Activated CD8-positive, alpha-beta T cell treated with anti-CD3 and anti-CD28 coated beads for 36 hours (primary cell): ENCODE measurements around the gene PLCL1. TPM values are rescaled to one million over a fixed set of nuclear protein-coding genes. Genes with fewer than 3 reads are reported as not detected.

Experiments
- ATAC-seq: fragments of 200-7000 bp; cut with Tn5 transposase; one replicate; pipeline ENCODE4 v1.10.0; 2021; ENCODE audit warnings: mild to moderate bottlenecking, moderate library complexity
- CTCF ChIA-PET: fragments of 350-600 bp; sonication (Branson Sonifier 250); formaldehyde crosslinking; loops from one replicate; lab custom pipeline; 2021; ENCODE audit warnings: antibody characterized with exemption; lab: Charles Lee
- POLR2A ChIA-PET: fragments of 350-600 bp; sonication (Branson Sonifier 250); formaldehyde crosslinking; loops from one replicate; lab custom pipeline; 2021; ENCODE audit warnings: antibody characterized with exemption; lab: Charles Lee
- DNase-seq: peaks from one replicate; pipeline ENCODE4 v3.0.0-alpha.2; 2020
- H3K27ac Mint-ChIP-seq: one replicate; pipeline ENCODE4 v1.8.0; 2021; ENCODE audit warnings: mild to moderate bottlenecking, mixed read lengths
- H3K27me3 Mint-ChIP-seq: one replicate; pipeline ENCODE4 v1.8.0; 2021; ENCODE audit warnings: mixed read lengths
- H3K36me3 Mint-ChIP-seq: one replicate; pipeline ENCODE4 v1.8.0; 2021; ENCODE audit warnings: low read depth, mixed read lengths
- H3K4me1 Mint-ChIP-seq: one replicate; pipeline ENCODE4 v1.8.0; 2021; ENCODE audit warnings: low read depth, mixed read lengths
- H3K4me3 Mint-ChIP-seq: one replicate; pipeline ENCODE4 v1.8.0; 2021; ENCODE audit warnings: mild to moderate bottlenecking, moderate library complexity, mixed read lengths
- H3K9me3 Mint-ChIP-seq: one replicate; pipeline ENCODE4 v1.8.0; 2021; ENCODE audit warnings: mixed read lengths
- intact Hi-C: fragments of 100-400 bp; cut with micrococcal nuclease; formaldehyde crosslinking; loops from one replicate; pipeline ENCODE4 v1.10.0; 2022
- total RNA-seq, 2 experiments: library from RNA; stranded (reverse); gene quantifications; one replicate each; pipeline ENCODE4 v1.2.3, GENCODE V29; 2021
- TF ChIP-seq, protein P1 (sequence below): fragments of 200-600 bp; IDR thresholded peaks from one replicate; pipeline ENCODE4 v1.8.0; 2022; ENCODE audit warnings: antibody characterized with exemption, mild to moderate bottlenecking

PLCL1 gene
- total RNA-seq, 2 experiments from 2014 or later: 0.68 to 0.69 TPM

DNA sequence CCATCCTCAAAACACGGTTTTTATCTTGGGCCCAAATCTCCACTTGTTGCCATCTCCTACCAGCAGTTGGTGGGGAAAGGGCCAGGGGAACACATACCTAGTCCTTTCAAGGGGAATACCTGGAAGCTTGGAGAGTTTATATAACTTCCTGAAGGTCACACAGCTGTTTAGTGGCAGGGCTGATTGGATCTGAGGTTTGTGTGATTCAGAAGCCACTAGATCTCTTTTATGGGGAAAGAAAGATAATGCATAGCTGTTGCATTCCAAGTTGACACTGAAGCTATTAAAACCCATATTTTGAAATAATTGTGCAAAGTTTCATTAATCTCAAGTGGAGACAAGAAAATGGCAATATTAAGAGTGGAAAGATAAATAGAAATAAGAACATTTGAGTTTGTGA, 134.2 kb downstream of the PLCL1 start:
- H3K27ac Mint-ChIP-seq: no peak overlapping the region
- peaks cover 24% of the 10 kb centered on the region for H3K4me1 Mint-ChIP-seq
- H3K27me3 Mint-ChIP-seq: no peaks in the 10 kb centered on the region
- intact Hi-C loops: no loop called here
- ATAC-seq (no peak), DNase-seq (no peak)
- no peaks in the 10 kb centered on the region for H3K9me3 Mint-ChIP-seq
- H3K4me3 Mint-ChIP-seq: no peak overlapping the region
- TF ChIP-seq, protein P1, sequence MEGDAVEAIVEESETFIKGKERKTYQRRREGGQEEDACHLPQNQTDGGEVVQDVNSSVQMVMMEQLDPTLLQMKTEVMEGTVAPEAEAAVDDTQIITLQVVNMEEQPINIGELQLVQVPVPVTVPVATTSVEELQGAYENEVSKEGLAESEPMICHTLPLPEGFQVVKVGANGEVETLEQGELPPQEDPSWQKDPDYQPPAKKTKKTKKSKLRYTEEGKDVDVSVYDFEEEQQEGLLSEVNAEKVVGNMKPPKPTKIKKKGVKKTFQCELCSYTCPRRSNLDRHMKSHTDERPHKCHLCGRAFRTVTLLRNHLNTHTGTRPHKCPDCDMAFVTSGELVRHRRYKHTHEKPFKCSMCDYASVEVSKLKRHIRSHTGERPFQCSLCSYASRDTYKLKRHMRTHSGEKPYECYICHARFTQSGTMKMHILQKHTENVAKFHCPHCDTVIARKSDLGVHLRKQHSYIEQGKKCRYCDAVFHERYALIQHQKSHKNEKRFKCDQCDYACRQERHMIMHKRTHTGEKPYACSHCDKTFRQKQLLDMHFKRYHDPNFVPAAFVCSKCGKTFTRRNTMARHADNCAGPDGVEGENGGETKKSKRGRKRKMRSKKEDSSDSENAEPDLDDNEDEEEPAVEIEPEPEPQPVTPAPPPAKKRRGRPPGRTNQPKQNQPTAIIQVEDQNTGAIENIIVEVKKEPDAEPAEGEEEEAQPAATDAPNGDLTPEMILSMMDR: no peak
- POLR2A ChIA-PET: interaction anchor here (0.7 kb wide), 1 partner anchor 22 kb away, joined by 3 read pairs; no protein-coding TSS in a partner anchor
- no peaks in the 10 kb centered on the region for H3K36me3 Mint-ChIP-seq
- CTCF ChIA-PET: no interaction called here

DNA sequence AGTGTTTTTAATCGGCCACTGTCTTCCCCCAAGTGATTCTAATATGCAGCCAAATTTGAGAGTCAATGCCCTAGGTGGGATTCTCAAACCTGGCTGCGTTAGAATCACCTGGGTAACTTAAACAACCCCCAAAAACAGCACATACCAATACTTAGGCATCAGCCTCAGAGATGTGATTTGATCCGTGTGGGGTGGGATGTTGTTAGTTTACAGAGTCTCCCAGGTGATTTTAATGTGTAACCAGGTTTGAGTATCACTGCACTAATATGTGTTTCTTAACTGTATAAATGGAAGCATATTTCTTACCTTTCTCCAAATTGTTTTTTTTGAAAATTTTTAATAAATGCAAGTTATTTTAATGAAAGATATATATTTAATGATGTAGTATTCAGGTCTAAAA, 135.4 kb downstream of the PLCL1 start:
- H3K4me3 Mint-ChIP-seq: no peak overlapping the region
- DNase-seq (no peak), ATAC-seq (no peak)
- POLR2A ChIA-PET: no interaction called here
- TF ChIP-seq, protein P1: no peak
- CTCF ChIA-PET: no interaction called here
- H3K9me3 Mint-ChIP-seq: no peaks in the 10 kb centered on the region
- intact Hi-C loops: no loop called here
- H3K27me3 Mint-ChIP-seq: no peaks in the 10 kb centered on the region
- H3K36me3 Mint-ChIP-seq: no peaks in the 10 kb centered on the region
- H3K4me1 Mint-ChIP-seq: peaks cover 30% of the 10 kb centered on the region
- no peak overlapping the region for H3K27ac Mint-ChIP-seq

DNA sequence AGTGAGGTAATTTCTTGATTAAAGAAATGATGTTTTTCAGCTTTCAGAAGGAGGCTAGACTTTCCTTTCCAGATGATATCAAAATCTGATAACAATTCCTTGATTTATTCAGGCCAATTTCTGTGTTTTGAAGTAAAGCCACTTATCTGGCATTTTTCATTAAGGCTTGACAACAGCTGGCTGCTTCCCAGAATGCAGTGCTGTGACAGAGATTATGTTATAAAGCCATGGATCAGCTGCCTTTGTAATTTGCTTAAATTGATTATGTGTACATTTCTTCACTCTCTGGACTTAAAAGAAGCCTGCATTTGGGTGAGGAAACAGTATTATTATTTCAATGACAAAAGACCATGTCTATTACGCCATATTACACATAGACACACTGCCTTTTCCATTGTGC, 136.0 kb downstream of the PLCL1 start:
- Mint-ChIP-seq H3K4me3 (no peak overlapping the region), H3K27ac (no peak overlapping the region), H3K9me3 (no peaks in the 10 kb centered on the region), H3K27me3 (no peaks in the 10 kb centered on the region), H3K36me3 (no peaks in the 10 kb centered on the region), H3K4me1 (peaks cover 30% of the 10 kb centered on the region)
- DNase-seq (no peak), ATAC-seq (no peak)
- ChIA-PET POLR2A (no interaction called here), CTCF (no interaction called here)
- intact Hi-C loops: no loop called here
- TF ChIP-seq, protein P1: no peak

DNA sequence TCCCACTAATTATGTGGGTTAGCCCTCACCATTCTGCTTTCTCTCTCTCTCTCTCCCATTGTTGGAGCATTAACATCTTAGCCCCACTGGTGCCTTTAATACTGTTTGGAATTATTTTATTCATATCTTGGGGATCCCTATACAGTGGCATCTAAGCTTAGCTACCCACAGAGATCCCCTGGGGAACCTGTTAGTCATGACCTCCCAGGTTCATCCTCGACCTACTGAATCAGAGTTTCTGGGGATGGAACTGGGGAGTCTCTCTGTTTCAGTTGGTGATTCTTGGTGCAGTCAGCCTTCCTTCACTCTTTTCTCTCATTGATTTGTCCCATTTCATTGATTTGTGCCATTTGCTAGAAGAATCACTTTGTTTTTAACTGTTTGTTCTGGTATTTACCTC, 137.3 kb downstream of the PLCL1 start:
- Mint-ChIP-seq H3K4me1 (peaks cover 30% of the 10 kb centered on the region), H3K27me3 (no peaks in the 10 kb centered on the region), H3K27ac (no peak overlapping the region), H3K4me3 (no peak overlapping the region), H3K9me3 (no peaks in the 10 kb centered on the region), H3K36me3 (no peaks in the 10 kb centered on the region)
- ChIA-PET CTCF (no interaction called here), POLR2A (no interaction called here)
- DNase-seq (no peak), ATAC-seq (no peak)
- TF ChIP-seq, protein P1: no peak
- intact Hi-C loops: no loop called here

DNA sequence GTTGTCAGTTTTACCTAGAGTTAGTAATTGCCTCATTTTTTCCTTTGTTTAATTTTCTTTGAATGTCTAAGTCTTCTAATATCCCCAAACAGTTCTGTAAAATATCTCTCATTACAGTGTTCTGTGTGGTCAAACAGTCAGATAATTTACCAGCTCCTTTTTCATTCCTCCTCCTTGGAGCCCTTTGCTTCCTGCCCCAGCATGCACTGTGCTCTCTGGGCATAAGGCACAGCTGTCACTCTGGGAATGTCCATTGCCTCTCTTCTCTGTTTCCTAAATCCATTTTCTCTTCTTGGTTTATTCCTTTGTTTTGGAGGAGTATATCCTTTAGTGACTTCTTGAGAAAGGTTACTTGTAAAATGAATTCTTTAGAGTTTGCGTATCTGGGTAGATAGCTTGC, 139.3 kb downstream of the PLCL1 start:
- no peaks in the 10 kb centered on the region for H3K27me3 Mint-ChIP-seq
- no peaks in the 10 kb centered on the region for H3K9me3 Mint-ChIP-seq
- no peak overlapping the region for H3K27ac Mint-ChIP-seq
- H3K4me3 Mint-ChIP-seq: no peak overlapping the region
- CTCF ChIA-PET: interaction anchor here (0.9 to 1.4 kb wide), 3 partner anchors 10 to 104 kb away, joined by 3 to 4 read pairs (median 4); no protein-coding TSS in a partner anchor
- intact Hi-C loops: no loop called here
- ATAC-seq: no peak
- no peak for DNase-seq
- H3K36me3 Mint-ChIP-seq: no peaks in the 10 kb centered on the region
- POLR2A ChIA-PET: interaction anchor here (1.4 kb wide), 1 partner anchor 14 kb away, joined by 3 read pairs; no protein-coding TSS in a partner anchor
- H3K4me1 Mint-ChIP-seq: peaks cover 32% of the 10 kb centered on the region
- TF ChIP-seq, protein P1: no peak
